ENCODE data around the gene SSX4. TPM values are rescaled to one million over a fixed set of nuclear protein-coding genes. Genes with fewer than 3 reads are reported as not detected.
"Not testable (repeated sequence)": the region's sequence is repeated elsewhere in the genome, so short reads cannot be mapped to it uniquely, and the experiment has no call there.

Gene SSX4
- total RNA-seq, 1 donor from 2014 or later = not detected

DNA sequence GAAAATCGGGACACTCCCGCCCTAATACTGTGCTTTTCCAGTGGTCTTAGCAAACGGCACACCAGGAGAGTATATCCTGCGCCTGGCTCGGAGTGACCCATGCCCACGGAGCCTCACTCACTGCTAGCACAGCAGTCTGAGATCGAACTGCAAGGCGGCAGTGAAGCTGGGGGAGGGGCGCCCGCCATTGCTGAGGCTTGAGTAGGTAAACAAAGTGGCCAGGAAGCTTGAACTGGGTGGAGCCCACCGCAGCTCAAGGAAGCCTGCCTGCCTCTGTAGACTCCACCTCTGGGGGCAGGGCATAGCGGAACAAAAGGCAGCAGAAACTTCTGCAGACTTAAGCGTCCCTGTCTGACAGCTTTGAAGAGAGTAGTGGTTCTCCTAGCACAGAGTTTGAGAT lies 50.4 kb downstream of the SSX4 start:
- H3K36me3 ChIP-seq; H3K9me3 ChIP-seq; H3K4me1 ChIP-seq; H3K27ac ChIP-seq; DNase-seq (ENCODE audit: extremely low spot score in 2 of 2); intact Hi-C loops (cut with DNase I); H3K27me3 ChIP-seq; H3K4me3 ChIP-seq: not testable (repeated sequence)

Small RNA genes within 50 kb of the gene (small RNA-seq; reads per million reads assigned to genes)
- gene AL606490.4 (not detected), gene AL606490.7 (not detected), gene AL606490.9 (not detected)

Other genes starting within 250 kb of the SSX4 start
- gene SSX5, start 186.7 kb upstream of the SSX4 start, total RNA-seq = not detected
- not detected for gene SSX1, start 128.1 kb upstream of the SSX4 start, total RNA-seq
- gene SSX3, start 26.8 kb upstream of the SSX4 start, total RNA-seq = not detected
- gene SSX4B, start 28.4 kb downstream of the SSX4 start, total RNA-seq = not detected
- gene SLC38A5, start 86.7 kb downstream of the SSX4 start, total RNA-seq = 15.5 TPM
- gene FTSJ1, start 92.7 kb downstream of the SSX4 start, total RNA-seq = 31.7 TPM
- 15.7 TPM for gene PORCN, start 125.5 kb downstream of the SSX4 start, total RNA-seq
- 55.2 TPM for gene EBP, start 138.3 kb downstream of the SSX4 start, total RNA-seq
- gene TBC1D25, start 156.2 kb downstream of the SSX4 start, total RNA-seq = 13.8 TPM
- 148 TPM for gene RBM3, start 190.9 kb downstream of the SSX4 start, total RNA-seq
- 111 TPM for gene WDR13, start 214.0 kb downstream of the SSX4 start, total RNA-seq

Data from vagina (tissue), 2 donors.